Body of pancreas (tissue), 4 donors: ENCODE results near the gene ST7L. TPM values are rescaled to one million over a fixed set of nuclear protein-coding genes. Genes with fewer than 3 reads are reported as not detected.

Experiments
- ATAC-seq: fragments of 150-250 bp; one replicate; pipeline ENCODE4 v1.9.1; 2016
- DNase-seq, 4 donors: peaks; one replicate each; pipeline ENCODE4 v3.0.0-alpha.2; 2019
- H3K27ac ChIP-seq, 4 donors: fragments of 200-600 bp; sonication (generic); 1 replicate in 3 of 4; 2 replicates in 1 of 4; pipeline versions ENCODE4 v1.5.1 to v1.6.1; 2016 to 2019; ENCODE audit warnings: mild to moderate bottlenecking in 1 of 4, mixed read lengths in 1 of 4, moderate library complexity in 1 of 4
- H3K27me3 ChIP-seq, 2 donors: fragments of 200-600 bp; sonication (generic); one replicate each; pipeline ENCODE4 v1.6.0; 2016; ENCODE audit warnings: mild to moderate bottlenecking in 1 of 2
- H3K36me3 ChIP-seq, 2 donors: fragments of 200-600 bp; sonication (generic); replicated peaks in 1 of 2; 2 replicates each; pipeline ENCODE4 v1.5.1; 2016; ENCODE audit warnings: low read depth in 2 of 2; ENCODE audit not compliant: insufficient read depth in 1 of 2
- H3K4me1 ChIP-seq: fragments of 200-600 bp; sonication (generic); one replicate; pipeline ENCODE4 v1.6.0; 2016
- H3K4me3 ChIP-seq, 2 donors: fragments of 200-600 bp; sonication (generic); 1 replicate in 1 of 2; 2 replicates in 1 of 2; pipeline ENCODE4 v1.5.1; 2016 to 2019
- H3K9me3 ChIP-seq, 3 donors: fragments of 200-600 bp; sonication (generic); 1 replicate in 2 of 3; 2 replicates in 1 of 3; pipeline ENCODE4 v1.5.1; 2016
- CTCF ChIP-seq, 7 experiments: fragments of 450-650 bp in 4 of 7; fragments of 200-600 bp in 3 of 7; sonication (generic) in 3 of 7; IDR thresholded peaks; one replicate each; pipeline ENCODE4 v1.5.1; 2016 to 2019; ENCODE audit warnings: antibody characterized with exemption in 7 of 7
- POLR2A ChIP-seq, 3 donors: fragments of 450-650 bp; IDR thresholded peaks; one replicate each; pipeline ENCODE4 v1.6.1; 2016; ENCODE audit warnings: antibody characterized with exemption in 3 of 3, mild to moderate bottlenecking in 2 of 3
- intact Hi-C: fragments of 100-400 bp; cut with DNase I; formaldehyde crosslinking; loops from one replicate; pipeline ENCODE4 v1.15.1; 2023
- small RNA-seq: library from RNA; depleted of rRNA; stranded (forward); fragments of <200 nt; gene quantifications from one replicate; pipeline ENCODE3, GENCODE V24; 2016
- total RNA-seq, 2 donors: library from RNA; depleted of rRNA; stranded (reverse); fragments of >200 nt; gene quantifications; one replicate each; pipeline ENCODE4 v1.1.0, GENCODE V29; 2016

ST7L gene
- total RNA-seq, 2 donors from 2014 or later = 9.6 to 22.3 TPM

DNA sequence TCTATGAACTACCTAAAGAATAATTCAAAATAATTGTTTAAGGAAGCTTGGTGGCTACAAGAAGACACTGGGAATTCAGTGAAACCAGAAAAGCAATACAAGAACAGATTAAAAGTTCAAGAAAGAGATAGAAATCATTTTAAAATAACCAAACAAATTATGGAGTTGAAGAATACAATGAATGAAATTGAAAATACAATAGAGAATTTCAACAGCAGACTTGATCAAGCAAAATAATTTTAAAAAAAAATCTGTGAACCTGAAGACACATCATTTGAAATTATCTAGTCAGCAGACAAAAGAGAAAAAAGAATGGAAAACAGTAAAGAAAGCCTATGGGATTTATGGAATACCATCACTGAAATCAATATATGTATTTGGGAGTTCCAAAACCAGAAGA is 141.4 kb downstream of the ST7L start:
- H3K4me3 ChIP-seq = no peak overlapping the region
- no peaks in the 10 kb centered on the region for H3K4me1 ChIP-seq
- no peak for DNase-seq
- intact Hi-C loops = no loop called here
- no peak for ATAC-seq
- H3K27me3 ChIP-seq = no peaks in the 10 kb centered on the region
- peaks cover 0 to 7% (median 0%) of the 10 kb centered on the region in 3 donors for H3K9me3 ChIP-seq
- no peak for TF ChIP-seq POLR2A (IDR thresholded peaks at IDR 0.05)
- TF ChIP-seq CTCF (IDR thresholded peaks at IDR 0.05) = no peak
- no peak overlapping the region for H3K27ac ChIP-seq
- no peaks in the 10 kb centered on the region for H3K36me3 ChIP-seq

Small RNAs within 50 kb of the gene (small RNA-seq; reads per million reads assigned to genes)
- not detected for gene RNU7-70P

Other genes starting within 250 kb of the ST7L start
- gene CTTNBP2NL, start 222.9 kb downstream of the ST7L start, total RNA-seq = 10 to 100 TPM in 1 of 2 donors, 1 to 10 TPM in 1; 8.6 to 15.2 TPM
- 1 to 10 TPM; 1.6 to 3.9 TPM for gene WNT2B, start 110.2 kb downstream of the ST7L start, total RNA-seq
- gene CAPZA1, start 691 bp upstream of the ST7L start, total RNA-seq = 10 to 100 TPM; 56.0 to 66.9 TPM
- 10 to 100 TPM; 26.2 to 29.3 TPM for gene MOV10, start 55.5 kb upstream of the ST7L start, total RNA-seq
- 100 to 1,000 TPM in 1 of 2 donors, 10 to 100 TPM in 1; 75.5 to 136 TPM for gene RHOC, start 88.0 kb upstream of the ST7L start, total RNA-seq
- 1 to 10 TPM in 1 of 2 donors, under 1 TPM in 1; 0.66 to 2.3 TPM for gene PPM1J, start 96.2 kb upstream of the ST7L start, total RNA-seq